HG03196 (cell line): ENCODE results near the gene MRE11.

ENCODE experiments used
- ATAC-seq: cut with Tn5 transposase; IDR thresholded peaks from one replicate; pipeline ENCODE4 v1.9.1; 2021; ENCODE audit not compliant: unreplicated experiment

The MRE11 gene

GRCh38 chr11:94493281-94494125 is at the start of gene MRE11, which contains the start of gene ANKRD49:
Gene MRE11 (minus strand): TSS chr11:94493844. CDS start chr11:94492801, 1,043 bp downstream.
Gene ANKRD49 (plus strand): TSS chr11:94493984. CDS start chr11:94496694, 2,710 bp downstream.
- peak; percentile 100 for ATAC-seq

- no peak for ATAC-seq
These were observed 45.8 kb upstream of the MRE11 start for GRCh38 chr11:94539420-94539819.

GRCh38 chr11:94537031-94537600 is 43.5 kb upstream of the MRE11 start:
- no peak for ATAC-seq

GRCh38 chr11:94536386-94536785 is 42.7 kb upstream of the MRE11 start:
- ATAC-seq = no peak

- ATAC-seq = no peak
These were observed 40.3 kb upstream of the MRE11 start for GRCh38 chr11:94533696-94534630.

GRCh38 chr11:94533206-94533605 is 39.6 kb upstream of the MRE11 start:
- no peak for ATAC-seq

GRCh38 chr11:94532211-94532610 is 38.6 kb upstream of the MRE11 start:
- no peak for ATAC-seq

GRCh38 chr11:94528551-94528950 is 34.9 kb upstream of the MRE11 start:
- ATAC-seq = no peak

GRCh38 chr11:94526645-94527438 is 33.2 kb upstream of the MRE11 start:
- no peak for ATAC-seq

- no peak for ATAC-seq
These were observed 32.1 kb upstream of the MRE11 start for GRCh38 chr11:94525546-94526324.

GRCh38 chr11:94524341-94524740 is 30.7 kb upstream of the MRE11 start:
- no peak for ATAC-seq

GRCh38 chr11:94521684-94522083 is 28.0 kb upstream of the MRE11 start:
- ATAC-seq = no peak

- no peak for ATAC-seq
These were observed 25.9 kb upstream of the MRE11 start for GRCh38 chr11:94519478-94520084.

GRCh38 chr11:94518300-94518699 is 24.7 kb upstream of the MRE11 start:
- ATAC-seq = no peak

GRCh38 chr11:94516725-94517124 is 23.1 kb upstream of the MRE11 start:
- no peak for ATAC-seq

- ATAC-seq = no peak
These were observed 21.8 kb upstream of the MRE11 start for GRCh38 chr11:94515398-94515797.

GRCh38 chr11:94513091-94513490 is 19.4 kb upstream of the MRE11 start:
- ATAC-seq = no peak

- peak; percentile 92 for ATAC-seq
These were observed 18.5 kb upstream of the MRE11 start, which contains the start of gene C11orf97 for GRCh38 chr11:94511932-94512781. Gene C11orf97 (plus strand): TSS chr11:94512461. CDS start chr11:94512529, 68 bp downstream.
